ENCODE results near the gene FAM240A. TPM values are rescaled to one million over a fixed set of nuclear protein-coding genes. Genes with fewer than 3 reads are reported as not detected.
A peak's percentile ranks its signal among the peaks of the same experiment; 100 is the strongest.
"Not testable (repeated sequence)": the region's sequence is repeated elsewhere in the genome, so short reads cannot be mapped to it uniquely, and the experiment has no call there.

FAM240A gene
- total RNA-seq, 1 experiment from 2014 or later, result not detected

- DNase-seq (ENCODE audit: low read depth), result no peak
Observed at GRCh38 chr3:46585799-46586693, 26.3 kb upstream of the FAM240A start.

- no peak for DNase-seq (ENCODE audit: low read depth)
Observed at GRCh38 chr3:46586738-46587246, 25.5 kb upstream of the FAM240A start.

GRCh38 chr3:46587268-46587667, 25.1 kb upstream of the FAM240A start:
- not testable (repeated sequence) for DNase-seq (ENCODE audit: low read depth)

- no peak for DNase-seq (ENCODE audit: low read depth)
Observed at GRCh38 chr3:46593274-46593862, 19.0 kb upstream of the FAM240A start.

- DNase-seq (ENCODE audit: low read depth), result no peak
Observed at GRCh38 chr3:46593979-46594378, 18.3 kb upstream of the FAM240A start.

- no peak for DNase-seq (ENCODE audit: low read depth)
Observed at GRCh38 chr3:46594723-46595122, 17.6 kb upstream of the FAM240A start.

GRCh38 chr3:46595819-46596314, 16.5 kb upstream of the FAM240A start:
- DNase-seq (ENCODE audit: low read depth), result no peak

- no peak for DNase-seq (ENCODE audit: low read depth)
Observed at GRCh38 chr3:46599590-46599989, 12.7 kb upstream of the FAM240A start.

GRCh38 chr3:46603446-46604046, 8.8 kb upstream of the FAM240A start:
- no peak for DNase-seq (ENCODE audit: low read depth)

GRCh38 chr3:46604127-46604526, 8.2 kb upstream of the FAM240A start:
- no peak for DNase-seq (ENCODE audit: low read depth)

- DNase-seq (ENCODE audit: low read depth), result peak; percentile 35
Observed at GRCh38 chr3:46607603-46608028, 4.7 kb upstream of the FAM240A start.

GRCh38 chr3:46609212-46609721, 3.1 kb upstream of the FAM240A start:
- DNase-seq (ENCODE audit: low read depth), result no peak

- DNase-seq (ENCODE audit: low read depth), result no peak
Observed at GRCh38 chr3:46609944-46610722, 2.2 kb upstream of the FAM240A start.

GRCh38 chr3:46613313-46614005, 1.1 kb downstream of the FAM240A start:
- no peak for DNase-seq (ENCODE audit: low read depth)

GRCh38 chr3:46614431-46614830, 2.1 kb downstream of the FAM240A start:
- no peak for DNase-seq (ENCODE audit: low read depth)

- DNase-seq (ENCODE audit: low read depth), result no peak
Observed at GRCh38 chr3:46615050-46615775, 2.9 kb downstream of the FAM240A start.

GRCh38 chr3:46615976-46616375, 3.7 kb downstream of the FAM240A start:
- no peak for DNase-seq (ENCODE audit: low read depth)

GRCh38 chr3:46617941-46618340, 5.6 kb downstream of the FAM240A start:
- DNase-seq (ENCODE audit: low read depth), result no peak
